Esophagus muscularis mucosa (tissue), 4 donors: ENCODE results near the gene GEMIN7. TPM values are rescaled to one million over a fixed set of nuclear protein-coding genes. Genes with fewer than 3 reads are reported as not detected.

Experiments
- DNase-seq: peaks from one replicate; pipeline ENCODE4 v3.0.0-alpha.2; 2017; ENCODE audit errors: extremely low spot score
- H3K27ac ChIP-seq, 4 donors: fragments of 200-600 bp; sonication (generic); replicated peaks in 1 of 4; 1 replicate in 3 of 4; 2 replicates in 1 of 4; pipeline ENCODE4 v1.5.1; 2016 to 2019; ENCODE audit warnings: mild to moderate bottlenecking in 1 of 4
- H3K27me3 ChIP-seq, 4 donors: fragments of 200-600 bp; sonication (generic); one replicate each; pipeline versions ENCODE4 v1.5.1 to v1.6.0; 2016 to 2019
- H3K36me3 ChIP-seq, 4 donors: fragments of 200-600 bp; sonication (generic); one replicate each; pipeline ENCODE4 v1.5.1; 2016 to 2019
- H3K4me1 ChIP-seq, 4 donors: fragments of 200-600 bp; sonication (generic); one replicate each; pipeline ENCODE4 v1.5.1; 2016 to 2019
- H3K4me3 ChIP-seq, 4 donors: fragments of 200-600 bp; sonication (generic); 1 replicate in 2 of 4; 2 replicates in 2 of 4; pipeline ENCODE4 v1.5.1; 2016 to 2019; ENCODE audit warnings: mild to moderate bottlenecking in 4 of 4, moderate library complexity in 1 of 4
- H3K9me3 ChIP-seq, 4 donors: fragments of 200-600 bp; sonication (generic); 1 replicate in 3 of 4; 2 replicates in 1 of 4; pipeline ENCODE4 v1.5.1; 2016 to 2019
- EP300 ChIP-seq: sonication (generic); formaldehyde crosslinking; IDR thresholded peaks from one replicate; pipeline ENCODE4 v1.6.1; 2017; ENCODE audit warnings: antibody characterized with exemption
- POLR2A ChIP-seq: fragments of 450-650 bp; IDR thresholded peaks from one replicate; pipeline ENCODE4 v1.6.1; 2017; ENCODE audit warnings: antibody characterized with exemption, moderate library complexity, mild to moderate bottlenecking, low read depth
- POLR2AphosphoS5 ChIP-seq, 2 donors: sonication (generic); formaldehyde crosslinking; IDR thresholded peaks; one replicate each; pipeline ENCODE4 v1.6.1; 2017; ENCODE audit warnings: antibody characterized with exemption in 2 of 2
- WGBS: methylation state at CpG from one replicate; pipeline ENCODE4 v1.1.5; 2018; 5-methylcytosine and 5-hydroxymethylcytosine counted together
- intact Hi-C: fragments of 100-400 bp; cut with DNase I; formaldehyde crosslinking; loops from one replicate; pipeline ENCODE4 v1.15.1; 2023
- total RNA-seq, 4 donors: library from RNA; depleted of rRNA; stranded (reverse); fragments of >200 nt; gene quantifications; one replicate each; pipeline versions ENCODE4 v1.1.0 to v1.2.1, GENCODE V29; 2016
- TF ChIP-seq, protein P1 (sequence below), 3 experiments: fragments of 200-600 bp in 2 of 3; fragments of 450-650 bp in 1 of 3; sonication (generic) in 2 of 3; IDR thresholded peaks; one replicate each; pipeline ENCODE4 v1.5.1; 2017 to 2019; ENCODE audit warnings: antibody characterized with exemption in 3 of 3, mild to moderate bottlenecking in 2 of 3, moderate library complexity in 1 of 3

GEMIN7 gene
- total RNA-seq, 4 donors from 2014 or later = 12.3 to 19.1 (median 15.3) TPM

GRCh38 chr19:45058622-45059159 lies 20.4 kb upstream of the GEMIN7 start:
- H3K36me3 ChIP-seq = peaks cover 86 to 100% (median 99%) of the 10 kb centered on the region in 4 donors
- H3K27ac ChIP-seq = no peak overlapping the region
- intact Hi-C loops = no loop called here
- no peaks in the 10 kb centered on the region for H3K9me3 ChIP-seq
- 85% methylated on average over 14 of the region's 14 CpGs for WGBS
- no peak overlapping the region for H3K4me3 ChIP-seq
- DNase-seq = no peak
- no peaks in the 10 kb centered on the region for H3K27me3 ChIP-seq
- no peaks in the 10 kb centered on the region for H3K4me1 ChIP-seq
- TF ChIP-seq POLR2AphosphoS5 (IDR thresholded peaks at IDR 0.05) (no peak), POLR2A (no peak), EP300 (no peak)
- TF ChIP-seq, protein P1, sequence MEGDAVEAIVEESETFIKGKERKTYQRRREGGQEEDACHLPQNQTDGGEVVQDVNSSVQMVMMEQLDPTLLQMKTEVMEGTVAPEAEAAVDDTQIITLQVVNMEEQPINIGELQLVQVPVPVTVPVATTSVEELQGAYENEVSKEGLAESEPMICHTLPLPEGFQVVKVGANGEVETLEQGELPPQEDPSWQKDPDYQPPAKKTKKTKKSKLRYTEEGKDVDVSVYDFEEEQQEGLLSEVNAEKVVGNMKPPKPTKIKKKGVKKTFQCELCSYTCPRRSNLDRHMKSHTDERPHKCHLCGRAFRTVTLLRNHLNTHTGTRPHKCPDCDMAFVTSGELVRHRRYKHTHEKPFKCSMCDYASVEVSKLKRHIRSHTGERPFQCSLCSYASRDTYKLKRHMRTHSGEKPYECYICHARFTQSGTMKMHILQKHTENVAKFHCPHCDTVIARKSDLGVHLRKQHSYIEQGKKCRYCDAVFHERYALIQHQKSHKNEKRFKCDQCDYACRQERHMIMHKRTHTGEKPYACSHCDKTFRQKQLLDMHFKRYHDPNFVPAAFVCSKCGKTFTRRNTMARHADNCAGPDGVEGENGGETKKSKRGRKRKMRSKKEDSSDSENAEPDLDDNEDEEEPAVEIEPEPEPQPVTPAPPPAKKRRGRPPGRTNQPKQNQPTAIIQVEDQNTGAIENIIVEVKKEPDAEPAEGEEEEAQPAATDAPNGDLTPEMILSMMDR (IDR thresholded peaks at IDR 0.05) = no peak

- Histone ChIP-seq H3K27me3 (no peaks in the 10 kb centered on the region), H3K9me3 (no peaks in the 10 kb centered on the region), H3K36me3 (peaks cover 86 to 100% (median 99%) of the 10 kb centered on the region in 4 donors), H3K4me3 (no peak overlapping the region), H3K27ac (no peak overlapping the region), H3K4me1 (no peaks in the 10 kb centered on the region)
- DNase-seq = peak; percentile 94
- WGBS = 51% methylated on average over 16 of the region's 16 CpGs
- TF ChIP-seq POLR2A (no peak), EP300 (no peak), POLR2AphosphoS5 (IDR thresholded peaks at IDR 0.05) (no peak)
- TF ChIP-seq, protein P1 (IDR thresholded peaks at IDR 0.05) = peak; percentile 57 to 89 (median 73)
- intact Hi-C loops = no loop called here
Observed at GRCh38 chr19:45059258-45059965, 19.6 kb upstream of the GEMIN7 start.

- Histone ChIP-seq H3K27me3 (no peaks in the 10 kb centered on the region), H3K36me3 (peaks cover 81 to 100% (median 98%) of the 10 kb centered on the region in 4 donors), H3K9me3 (no peaks in the 10 kb centered on the region), H3K27ac (no peak overlapping the region), H3K4me3 (no peak overlapping the region), H3K4me1 (no peaks in the 10 kb centered on the region)
- intact Hi-C loops = no loop called here
- TF ChIP-seq, protein P1 (IDR thresholded peaks at IDR 0.05) = no peak
- TF ChIP-seq EP300 (no peak), POLR2AphosphoS5 (IDR thresholded peaks at IDR 0.05) (no peak), POLR2A (no peak)
- no peak for DNase-seq
- 89% methylated on average over 4 of the region's 4 CpGs for WGBS
Observed at GRCh38 chr19:45061965-45062364, 17.1 kb upstream of the GEMIN7 start.

- Histone ChIP-seq H3K27ac (no peak overlapping the region), H3K27me3 (no peaks in the 10 kb centered on the region), H3K36me3 (peaks cover 72 to 100% (median 98%) of the 10 kb centered on the region in 4 donors), H3K4me3 (no peak overlapping the region), H3K4me1 (no peaks in the 10 kb centered on the region), H3K9me3 (no peaks in the 10 kb centered on the region)
- DNase-seq = no peak
- no peak for TF ChIP-seq EP300
- no peak for TF ChIP-seq POLR2A
- TF ChIP-seq, protein P1 (IDR thresholded peaks at IDR 0.05) = no peak
- no peak for TF ChIP-seq POLR2AphosphoS5 (IDR thresholded peaks at IDR 0.05)
- intact Hi-C loops = no loop called here
- 95% methylated on average over 70 of the region's 85 CpGs for WGBS
Observed at GRCh38 chr19:45063851-45064801, 14.9 kb upstream of the GEMIN7 start.
